GM06990 (cell line): ENCODE measurements around the gene CRB2.

Experiments
- DNase-seq: peaks from one replicate; pipeline ENCODE4 v3.0.0-alpha.2; 2011; ENCODE audit not compliant: insufficient read length; ENCODE audit errors: extremely low read depth
- H3K27me3 ChIP-seq: replicated peaks from 2 replicates; pipeline ENCODE4 v1.6.0; 2011; ENCODE audit warnings: low read length; ENCODE audit not compliant: control insufficient read depth, insufficient read depth
- H3K36me3 ChIP-seq: 2 replicates; pipeline ENCODE4 v1.5.1; 2011; ENCODE audit warnings: low read length; ENCODE audit not compliant: control insufficient read depth, insufficient read depth
- H3K4me3 ChIP-seq: replicated peaks from 2 replicates; pipeline ENCODE4 v1.5.1; 2011; ENCODE audit warnings: low read depth, mild to moderate bottlenecking, control low read depth, low read length
- CTCF ChIP-seq: IDR thresholded peaks from 2 replicates; pipeline ENCODE4 v1.5.1; 2011; ENCODE audit warnings: low read length, control low read depth, mild to moderate bottlenecking, inconsistent platforms; ENCODE audit not compliant: insufficient read depth, poor library complexity, severe bottlenecking

The CRB2 gene

GRCh38 chr9:123418506-123418905 lies 62.5 kb downstream of the CRB2 start:
- peaks cover 1% of the 10 kb centered on the region; the same call in 1 of the 2 replicates for H3K36me3 ChIP-seq
- H3K4me3 ChIP-seq = no peak overlapping the region
- DNase-seq = no peak
- no peak for TF ChIP-seq CTCF
- H3K27me3 ChIP-seq = no peaks in the 10 kb centered on the region

- no peak overlapping the region for H3K4me3 ChIP-seq
- H3K36me3 ChIP-seq = peaks cover 1% of the 10 kb centered on the region
- H3K27me3 ChIP-seq = no peaks in the 10 kb centered on the region
- TF ChIP-seq CTCF = no peak
- DNase-seq = no peak
Measured at GRCh38 chr9:123419091-123419490, 63.1 kb downstream of the CRB2 start.

DNA sequence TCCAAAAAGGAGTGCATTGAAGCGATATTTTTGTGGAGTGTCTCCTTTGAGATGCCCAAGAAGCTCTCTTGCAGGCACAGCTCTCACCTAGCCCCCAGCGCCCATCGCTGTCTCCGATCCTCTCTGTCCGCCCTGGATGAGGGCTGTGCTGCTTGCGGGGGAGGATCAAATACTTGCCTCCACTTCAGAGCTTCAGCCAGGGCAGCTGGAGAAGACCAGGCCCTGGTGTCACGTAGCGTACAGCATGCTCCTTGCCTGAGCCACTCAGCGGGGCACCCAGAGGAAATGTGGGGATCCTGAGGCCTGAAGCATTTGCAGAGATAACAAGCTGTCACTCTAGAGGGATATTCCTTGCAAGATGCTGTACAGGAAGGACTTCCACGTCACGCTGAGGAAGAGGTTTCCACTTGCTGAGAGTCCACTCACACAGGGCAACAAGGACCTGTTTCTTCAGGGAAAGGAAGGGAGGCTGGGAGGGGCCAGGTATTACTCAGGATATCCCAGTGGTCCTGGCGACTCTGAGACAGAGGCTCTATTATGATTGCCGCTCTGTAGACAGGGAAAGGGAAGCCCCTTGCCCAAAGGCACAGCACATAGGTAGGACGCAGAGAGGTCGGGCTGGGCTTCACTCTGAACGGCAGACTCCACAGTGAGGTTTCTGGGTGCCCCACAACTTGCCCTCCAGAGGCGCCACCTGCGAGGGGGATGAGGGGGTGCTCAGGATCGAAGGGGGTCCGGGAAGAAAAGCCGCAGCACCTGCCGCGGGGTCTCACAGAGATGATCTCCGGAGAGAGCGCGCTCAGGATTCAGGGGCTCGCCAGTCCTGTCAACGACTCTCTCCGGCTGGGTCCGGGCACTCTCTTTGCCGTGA lies 64.0 kb downstream of the CRB2 start:
- no peak for TF ChIP-seq CTCF
- Histone ChIP-seq H3K36me3 (peaks cover 4% of the 10 kb centered on the region), H3K4me3 (no peak overlapping the region), H3K27me3 (no peaks in the 10 kb centered on the region)
- DNase-seq = no peak

DNA sequence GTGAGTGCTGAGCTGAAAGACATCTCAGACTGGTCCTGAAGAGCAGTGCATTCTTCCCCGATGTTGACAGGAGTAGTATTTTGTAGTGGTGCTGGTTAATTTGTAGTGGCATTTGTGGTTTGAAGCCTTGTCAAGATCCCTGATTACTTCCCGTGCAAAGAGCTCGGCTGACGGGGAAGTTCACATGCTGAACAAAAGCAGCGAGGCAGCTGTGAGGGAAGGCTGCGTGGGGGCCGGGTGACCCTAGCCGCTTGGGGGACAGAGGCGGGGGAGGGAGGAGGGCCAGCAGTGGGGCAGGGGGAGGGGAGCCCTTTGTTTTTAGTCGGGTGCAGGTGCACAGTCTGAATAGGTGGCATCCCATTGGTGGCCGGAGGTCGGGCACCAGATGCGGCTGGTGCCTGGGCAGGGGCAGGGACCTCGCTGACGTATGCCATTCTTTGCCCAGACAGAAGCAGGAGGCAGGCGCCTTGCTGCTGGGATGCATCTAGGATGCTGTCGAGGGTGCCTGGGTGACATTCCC lies 64.7 kb downstream of the CRB2 start:
- Histone ChIP-seq H3K4me3 (no peak overlapping the region), H3K27me3 (no peaks in the 10 kb centered on the region), H3K36me3 (peaks cover 5% of the 10 kb centered on the region)
- TF ChIP-seq CTCF = no peak
- DNase-seq = no peak

GRCh38 chr9:123421186-123421585 lies 65.2 kb downstream of the CRB2 start:
- H3K36me3 ChIP-seq = peaks cover 4% of the 10 kb centered on the region
- DNase-seq = no peak
- no peak for TF ChIP-seq CTCF
- no peak overlapping the region for H3K4me3 ChIP-seq
- H3K27me3 ChIP-seq = no peaks in the 10 kb centered on the region
